HG03139 (cell line): Measurements from ENCODE around the gene SPATA25.
"Not testable (repeated sequence)": the region's sequence is repeated elsewhere in the genome, so short reads cannot be mapped to it uniquely, and the experiment has no call there.

ENCODE experiments used
- ATAC-seq: cut with Tn5 transposase; IDR thresholded peaks from one replicate; pipeline ENCODE4 v1.9.1; 2021; ENCODE audit not compliant: unreplicated experiment

The SPATA25 gene, protein sequence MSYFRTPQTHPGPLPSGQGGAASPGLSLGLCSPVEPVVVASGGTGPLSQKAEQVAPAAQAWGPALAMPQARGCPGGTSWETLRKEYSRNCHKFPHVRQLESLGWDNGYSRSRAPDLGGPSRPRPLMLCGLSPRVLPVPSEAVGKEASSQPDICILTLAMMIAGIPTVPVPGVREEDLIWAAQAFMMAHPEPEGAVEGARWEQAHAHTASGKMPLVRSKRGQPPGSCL

GRCh38 chr20:45887346-45887715 is at the start of gene SPATA25:
Gene SPATA25, minus strand, starts transcription at chr20:45887622. Its CDS starts 32 bp downstream, at chr20:45887590.
- ATAC-seq = no peak

DNA sequence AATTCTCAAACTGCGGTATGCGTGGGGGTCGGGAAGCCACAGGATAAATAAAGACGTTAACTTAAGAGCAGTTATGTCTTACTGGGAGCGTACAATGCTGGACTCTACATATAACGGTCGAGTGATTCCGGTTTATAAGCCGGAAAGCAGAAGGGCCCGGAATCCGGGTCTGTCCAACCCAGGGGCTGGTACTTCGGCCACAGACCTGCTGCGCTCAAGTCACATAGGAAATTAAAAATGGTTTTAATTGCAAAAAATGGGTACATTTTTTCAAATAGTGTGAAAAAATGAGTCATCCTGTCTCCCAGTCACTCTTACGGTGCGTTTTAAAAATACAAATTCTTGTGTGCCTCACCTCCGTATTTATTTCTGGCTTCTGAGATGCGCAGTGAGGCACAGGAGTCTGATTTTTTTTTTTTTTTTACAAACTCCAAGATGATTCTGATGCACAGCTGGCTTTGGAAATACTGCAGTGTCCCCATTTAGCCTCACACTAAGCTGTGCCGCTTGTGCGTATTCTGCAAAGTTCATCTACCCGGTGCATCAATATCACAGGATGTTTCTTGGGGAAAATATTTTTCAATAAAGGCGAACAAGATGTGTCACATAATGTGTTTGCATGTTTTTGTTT is 48.1 kb upstream of the SPATA25 start:
- ATAC-seq = no peak

- ATAC-seq = peak; percentile 68
These were observed 47.4 kb upstream of the SPATA25 start, which contains the start of gene PCIF1 for GRCh38 chr20:45934586-45935415. Gene PCIF1, plus strand, starts transcription at chr20:45934683. Its CDS starts 4,317 bp downstream, at chr20:45939000.

GRCh38 chr20:45934046-45934585 is 46.7 kb upstream of the SPATA25 start:
- ATAC-seq = peak; percentile 7

DNA sequence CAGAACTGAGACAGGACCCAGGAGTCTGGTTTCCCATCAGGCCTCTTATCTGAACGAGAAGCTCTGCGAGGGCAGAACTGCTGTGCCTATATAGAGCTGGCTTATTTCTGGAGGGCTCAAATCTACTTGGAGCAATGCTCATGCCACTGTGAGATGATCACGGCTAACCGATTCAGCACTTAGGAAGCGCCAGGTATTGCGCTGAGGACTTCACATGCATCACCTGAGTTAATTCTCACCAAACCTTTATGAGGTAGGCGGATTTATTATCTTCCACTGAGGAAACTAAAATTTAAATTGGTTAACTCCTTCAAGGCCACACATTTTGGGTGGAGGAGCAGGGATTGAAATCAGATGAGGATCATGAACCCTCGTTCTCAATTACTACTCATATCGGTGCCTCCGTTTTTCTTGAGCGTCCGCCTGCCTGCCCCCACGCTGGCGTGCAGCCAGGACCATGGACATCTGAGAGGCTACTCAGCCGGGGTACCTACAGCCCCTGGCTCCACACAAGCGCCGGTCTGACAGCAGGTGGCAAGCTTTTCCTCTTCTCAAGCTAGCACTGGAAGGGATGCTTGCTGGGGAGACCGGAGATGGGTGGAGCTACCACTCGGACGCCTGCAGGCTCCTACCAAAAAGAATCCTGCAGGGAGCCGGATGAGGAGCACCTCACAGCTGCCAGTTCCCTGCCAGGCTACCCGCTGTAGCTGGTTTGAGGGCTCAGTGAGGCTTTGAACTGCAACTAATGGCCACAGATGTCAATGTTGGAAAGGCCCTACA is 46.0 kb upstream of the SPATA25 start:
- no peak for ATAC-seq

- ATAC-seq = not testable (repeated sequence)
These were observed 44.3 kb upstream of the SPATA25 start for GRCh38 chr20:45931680-45932079.

- ATAC-seq = no peak
These were observed 39.9 kb upstream of the SPATA25 start for GRCh38 chr20:45927071-45927878.

DNA sequence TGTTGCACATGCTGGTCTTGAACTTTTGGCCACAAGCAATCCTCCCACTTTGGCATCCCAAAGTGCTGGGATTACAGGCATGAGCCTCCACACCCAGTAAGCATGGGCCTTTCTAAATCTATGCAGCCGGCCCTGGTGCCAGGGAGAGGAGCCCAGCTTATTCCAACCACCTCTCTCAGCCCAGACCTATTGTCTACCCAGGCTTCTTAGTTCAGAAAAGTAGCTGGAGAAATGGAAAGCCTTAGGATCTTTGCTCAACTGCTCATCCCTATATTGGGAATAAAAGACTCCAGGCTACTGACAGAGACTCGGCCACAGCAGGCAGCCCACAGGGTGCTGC is 39.3 kb upstream of the SPATA25 start:
- no peak for ATAC-seq

DNA sequence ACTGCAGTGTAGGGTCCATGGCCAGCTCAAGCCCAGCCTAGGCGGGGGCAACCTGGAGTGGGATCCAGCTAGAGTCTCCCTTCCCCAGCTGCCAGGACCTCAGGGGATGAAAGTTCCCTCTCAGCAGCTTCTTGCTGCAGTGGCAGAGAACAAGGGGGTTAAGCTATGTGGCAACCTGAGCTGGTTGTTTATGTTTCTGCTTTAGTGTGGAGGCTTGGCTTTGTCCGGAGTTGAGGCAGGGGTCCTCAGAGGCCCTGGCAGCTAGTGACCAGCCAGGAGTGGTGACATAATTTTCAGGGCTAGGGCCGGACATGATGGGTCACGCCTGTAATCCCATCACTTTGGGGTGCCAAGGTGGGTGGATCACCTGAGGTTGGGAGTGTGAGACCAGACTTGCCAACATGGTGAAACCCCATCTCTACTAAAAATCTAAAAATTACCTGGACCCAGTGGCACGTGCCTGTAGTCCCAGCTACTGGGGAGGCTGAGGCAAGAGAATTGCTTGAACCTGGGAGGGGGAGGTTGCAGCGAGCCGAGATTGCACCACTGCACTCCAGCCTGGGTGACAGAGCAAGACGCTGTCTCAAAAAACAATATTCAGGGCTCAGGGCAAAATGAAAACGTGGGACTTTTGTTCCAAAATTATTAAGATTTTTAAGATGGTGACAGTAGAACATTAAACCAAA is 38.5 kb upstream of the SPATA25 start:
- ATAC-seq = no peak

- ATAC-seq = no peak
These were observed 37.2 kb upstream of the SPATA25 start for GRCh38 chr20:45924391-45925261.

GRCh38 chr20:45921337-45922189 is 34.1 kb upstream of the SPATA25 start:
- ATAC-seq = no peak

GRCh38 chr20:45920462-45921336 is 33.3 kb upstream of the SPATA25 start:
- ATAC-seq = no peak

- no peak for ATAC-seq
These were observed 32.3 kb upstream of the SPATA25 start for GRCh38 chr20:45919542-45920399.

DNA sequence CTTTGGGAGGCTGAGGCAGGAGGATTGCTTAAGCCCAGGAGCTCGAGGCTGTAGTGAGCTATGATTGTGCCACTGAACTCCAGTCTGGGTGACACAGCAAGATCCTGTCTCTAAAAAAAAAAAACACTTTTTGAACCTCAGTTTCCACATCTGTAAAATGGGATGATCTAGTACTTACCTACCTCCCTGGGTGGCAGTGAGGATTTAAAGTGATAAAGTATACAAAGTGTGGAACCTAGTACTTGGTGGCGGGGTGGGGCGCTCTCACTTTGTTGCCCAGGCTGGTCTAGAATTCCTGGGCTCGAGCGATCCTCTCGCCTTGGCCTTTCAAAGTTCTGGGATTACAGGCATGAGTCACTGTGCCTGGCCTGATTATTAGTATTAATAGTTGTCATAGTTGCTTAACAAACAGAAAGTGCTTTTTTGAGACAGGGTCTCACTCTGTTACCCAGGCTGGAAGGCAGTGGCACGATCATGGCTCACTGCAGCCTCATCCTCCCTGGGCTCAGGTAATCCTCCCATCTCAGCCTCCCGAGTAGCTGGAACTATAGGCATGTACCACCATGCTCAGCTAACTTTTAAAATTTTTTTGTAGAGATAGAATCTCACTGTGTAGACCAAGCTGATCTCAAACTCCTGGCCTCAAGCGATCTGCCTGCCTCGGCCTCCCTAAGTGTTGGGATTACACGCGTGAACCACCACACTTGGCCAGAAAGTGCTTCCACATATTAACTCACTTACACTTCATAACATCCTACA is 31.5 kb upstream of the SPATA25 start:
- no peak for ATAC-seq

DNA sequence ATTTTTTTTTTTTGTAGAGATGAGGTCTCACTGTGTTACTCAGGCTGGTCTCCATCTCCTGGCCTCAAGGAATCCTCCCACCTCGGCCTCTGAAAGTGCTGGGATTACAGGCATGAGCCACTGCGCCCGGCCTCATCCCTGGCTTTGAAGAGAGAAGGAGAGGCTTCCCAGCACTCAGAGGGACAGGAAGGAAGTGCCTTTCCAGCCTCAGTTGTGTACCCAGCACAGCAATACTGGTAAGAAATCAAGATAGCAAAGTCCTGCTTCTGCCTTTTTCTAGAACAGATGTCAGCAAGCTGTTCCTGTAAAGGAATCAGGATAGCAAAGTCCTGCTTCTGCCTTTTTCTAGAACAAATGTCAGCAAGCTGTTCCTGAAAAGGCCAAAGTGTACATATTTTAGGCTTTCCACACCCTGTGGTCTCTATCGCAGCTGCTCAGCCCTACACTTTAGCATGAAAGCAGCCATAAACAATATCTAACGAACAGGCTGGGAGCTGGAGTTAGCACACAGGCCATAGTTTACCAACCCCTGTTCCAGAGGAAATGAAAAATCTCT is 30.8 kb upstream of the SPATA25 start:
- ATAC-seq = no peak
